Psoas muscle (tissue), 8 donors: ENCODE measurements around the gene ZDHHC19. TPM values are rescaled to one million over a fixed set of nuclear protein-coding genes. Genes with fewer than 3 reads are reported as not detected.
A peak's percentile ranks its signal among the peaks of the same experiment; 100 is the strongest.
"Not testable (repeated sequence)": the region's sequence is repeated elsewhere in the genome, so short reads cannot be mapped to it uniquely, and the experiment has no call there.

Experiments
- ATAC-seq, 4 donors: fragments of 200-7000 bp; cut with Tn5 transposase; one replicate each; pipeline ENCODE4 v1.9.1; 2020; ENCODE audit warnings: moderate library complexity in 3 of 4, mild to moderate bottlenecking in 2 of 4
- DNase-seq, 2 donors: peaks; one replicate each; pipeline ENCODE4 v3.0.0-alpha.2; 2020
- H3K27ac ChIP-seq: fragments of 200-600 bp; one replicate; pipeline ENCODE4 v1.8.0; 2022
- H3K27me3 ChIP-seq, 3 donors: fragments of 200-600 bp in 1 of 3; one replicate each; pipeline versions ENCODE4 v1.6.1 to v1.8.0; 2013 to 2022; ENCODE audit warnings: low read length in 2 of 3, mild to moderate bottlenecking in 2 of 3, moderate library complexity in 1 of 3; ENCODE audit not compliant: insufficient read depth in 3 of 3
- H3K36me3 ChIP-seq, 2 donors: fragments of 200-600 bp in 1 of 2; one replicate each; pipeline versions ENCODE4 v1.6.1 to v1.8.0; 2013 to 2022; ENCODE audit warnings: low read depth in 1 of 2, mild to moderate bottlenecking in 1 of 2, moderate library complexity in 1 of 2; ENCODE audit not compliant: insufficient read depth in 1 of 2
- H3K4me1 ChIP-seq: fragments of 200-600 bp; one replicate; pipeline ENCODE4 v1.8.0; 2022
- H3K4me3 ChIP-seq: fragments of 200-600 bp; one replicate; pipeline ENCODE4 v1.8.0; 2022; ENCODE audit warnings: mild to moderate bottlenecking
- H3K9me3 ChIP-seq: fragments of 200-600 bp; one replicate; pipeline ENCODE4 v1.8.0; 2022
- WGBS, 3 donors: extraction: QIAGEN DNeasy Blood & Tissue Kit; methylation state at CpG; one replicate each; pipeline versions ENCODE4 v1.1.6 to v1.1.7; 2013; 5-methylcytosine and 5-hydroxymethylcytosine counted together
- intact Hi-C, 2 donors: fragments of 100-400 bp; cut with DNase I; formaldehyde crosslinking; loops; one replicate each; pipeline versions ENCODE4 v1.11.0 to v1.14.2; 2022
- polyA plus RNA-seq, 3 donors: library from polyadenylated mRNA; stranded (reverse); fragments of 200-250 nt; gene quantifications; one replicate each; pipeline ENCODE4 v1.2.3, GENCODE V29; 2013
- total RNA-seq, 4 donors: library from RNA; stranded (reverse); fragmentation: NEBNext Ultra II Directional in 2 of 4; extraction: Animal tissue kit (Norgen Biotek cat#: 25700) in 2 of 4; gene quantifications; one replicate each; pipeline versions ENCODE4 v1.2.1 to v1.2.4, GENCODE V29; 2021 to 2023
- TF ChIP-seq, protein P1 (sequence below): fragments of 200-600 bp; IDR thresholded peaks from one replicate; pipeline ENCODE4 v1.8.0; 2022; ENCODE audit warnings: antibody characterized with exemption
- donor health status: healthy with polysubstance abuse.
- donor health status: DM: no; HTN: no; CAD: no; lungs with moderate emphysema.
- donor health status: Bipolar disorder and iron deficiency.
- donor health status: healthy.
- donor health status: DM: yes; HTN: yes; CAD: no.
- donor health status: DM: no; HTN: no; CAD: no.
- donor health status: DM: no; HTN: no; CAD: no.
- donor health status: DM: yes; HTN: yes; CAD: no.

Gene ZDHHC19
- total and polyA plus RNA-seq, 7 donors = 0.25 to 1.1 (median 0.38) TPM; not detected in 2

GRCh38 chr3:196177967-196178366, 33.2 kb downstream of the ZDHHC19 start:
- H3K4me1 ChIP-seq = peaks cover 12% of the 10 kb centered on the region
- H3K9me3 ChIP-seq = no peaks in the 10 kb centered on the region
- H3K27ac ChIP-seq = no peak overlapping the region
- no peaks in the 10 kb centered on the region for H3K27me3 ChIP-seq
- no peak for ATAC-seq
- H3K36me3 ChIP-seq = no peaks in the 10 kb centered on the region
- DNase-seq = peak in 1 of 2 donors; percentile 6
- TF ChIP-seq, protein P1, sequence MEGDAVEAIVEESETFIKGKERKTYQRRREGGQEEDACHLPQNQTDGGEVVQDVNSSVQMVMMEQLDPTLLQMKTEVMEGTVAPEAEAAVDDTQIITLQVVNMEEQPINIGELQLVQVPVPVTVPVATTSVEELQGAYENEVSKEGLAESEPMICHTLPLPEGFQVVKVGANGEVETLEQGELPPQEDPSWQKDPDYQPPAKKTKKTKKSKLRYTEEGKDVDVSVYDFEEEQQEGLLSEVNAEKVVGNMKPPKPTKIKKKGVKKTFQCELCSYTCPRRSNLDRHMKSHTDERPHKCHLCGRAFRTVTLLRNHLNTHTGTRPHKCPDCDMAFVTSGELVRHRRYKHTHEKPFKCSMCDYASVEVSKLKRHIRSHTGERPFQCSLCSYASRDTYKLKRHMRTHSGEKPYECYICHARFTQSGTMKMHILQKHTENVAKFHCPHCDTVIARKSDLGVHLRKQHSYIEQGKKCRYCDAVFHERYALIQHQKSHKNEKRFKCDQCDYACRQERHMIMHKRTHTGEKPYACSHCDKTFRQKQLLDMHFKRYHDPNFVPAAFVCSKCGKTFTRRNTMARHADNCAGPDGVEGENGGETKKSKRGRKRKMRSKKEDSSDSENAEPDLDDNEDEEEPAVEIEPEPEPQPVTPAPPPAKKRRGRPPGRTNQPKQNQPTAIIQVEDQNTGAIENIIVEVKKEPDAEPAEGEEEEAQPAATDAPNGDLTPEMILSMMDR = no peak
- H3K4me3 ChIP-seq = no peak overlapping the region
- 19 to 34% (median 21%) methylated on average over 4 of the region's 4 CpGs for WGBS, 3 donors
- intact Hi-C loops = no loop called here

DNA sequence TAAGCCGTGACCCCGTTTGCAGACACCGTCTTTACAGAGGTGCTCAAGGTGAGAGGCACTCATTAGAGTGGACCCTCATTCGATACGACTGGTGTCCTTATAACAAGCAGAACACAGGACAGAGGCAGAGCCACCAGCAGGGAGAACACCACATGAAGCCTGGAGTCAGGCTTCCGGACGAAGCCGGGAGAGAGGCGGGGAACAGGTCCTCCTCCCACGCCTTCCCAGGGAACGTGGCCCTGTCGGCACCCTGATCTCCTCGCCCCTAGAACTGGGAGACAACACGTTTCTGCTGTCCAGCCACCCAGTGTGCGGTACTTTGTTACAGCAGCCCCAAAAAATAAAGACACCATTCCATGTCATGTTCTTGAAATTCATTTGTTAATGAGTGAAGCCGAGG, 33.6 kb downstream of the ZDHHC19 start:
- ATAC-seq = no peak
- intact Hi-C loops = no loop called here
- WGBS, 3 donors = 60 to 76% (median 62%) methylated on average over 16 of the region's 16 CpGs
- no peaks in the 10 kb centered on the region for H3K36me3 ChIP-seq
- peaks cover 12% of the 10 kb centered on the region for H3K4me1 ChIP-seq
- H3K27ac ChIP-seq = no peak overlapping the region
- no peaks in the 10 kb centered on the region for H3K9me3 ChIP-seq
- H3K4me3 ChIP-seq = no peak overlapping the region
- TF ChIP-seq, protein P1 = no peak
- peak in 1 of 2 donors; percentile 27 for DNase-seq
- no peaks in the 10 kb centered on the region for H3K27me3 ChIP-seq

DNA sequence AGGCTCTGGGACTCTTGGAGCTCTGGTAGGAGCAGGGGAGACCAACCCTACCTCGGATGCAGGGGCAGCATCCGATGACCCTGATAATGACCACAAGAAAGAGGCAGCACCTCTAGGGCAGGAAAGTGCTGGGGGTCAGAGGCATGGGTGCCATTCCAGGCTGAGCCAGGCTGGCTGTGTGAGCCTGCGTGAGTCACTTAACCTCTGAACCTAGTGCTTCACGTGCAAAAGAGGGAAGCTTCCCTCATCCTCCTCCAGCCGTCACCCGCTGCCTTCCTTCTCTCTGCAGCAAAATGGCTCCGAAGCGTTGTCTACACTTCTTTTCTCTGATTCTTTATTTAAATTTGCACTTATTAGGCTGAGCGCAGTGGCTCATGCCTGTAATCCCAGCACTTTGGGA, 35.5 kb downstream of the ZDHHC19 start:
- Histone ChIP-seq H3K27ac (peak overlapping the region; percentile 30), H3K4me3 (no peak overlapping the region), H3K27me3 (no peaks in the 10 kb centered on the region), H3K4me1 (peaks cover 12% of the 10 kb centered on the region), H3K36me3 (no peaks in the 10 kb centered on the region), H3K9me3 (no peaks in the 10 kb centered on the region)
- intact Hi-C loops = no loop called here
- ATAC-seq = no peak
- 88 to 92% (median 92%) methylated on average over 9 of the region's 9 CpGs for WGBS, 3 donors
- peak in 1 of 2 donors; percentile 15 for DNase-seq
- TF ChIP-seq, protein P1 = no peak

- peak overlapping the region; percentile 30 for H3K27ac ChIP-seq
- DNase-seq (peak in 1 of 2 donors; percentile 33), ATAC-seq (no peak)
- no peak overlapping the region for H3K4me3 ChIP-seq
- intact Hi-C loops = no loop called here
- H3K4me1 ChIP-seq = peaks cover 12% of the 10 kb centered on the region
- no peaks in the 10 kb centered on the region for H3K27me3 ChIP-seq
- 56 to 66% (median 59%) methylated on average over 19 of the region's 19 CpGs for WGBS, 3 donors
- TF ChIP-seq, protein P1 = no peak
- no peaks in the 10 kb centered on the region for H3K36me3 ChIP-seq
- no peaks in the 10 kb centered on the region for H3K9me3 ChIP-seq
Observed at GRCh38 chr3:196175116-196175625, 36.0 kb downstream of the ZDHHC19 start.

DNA sequence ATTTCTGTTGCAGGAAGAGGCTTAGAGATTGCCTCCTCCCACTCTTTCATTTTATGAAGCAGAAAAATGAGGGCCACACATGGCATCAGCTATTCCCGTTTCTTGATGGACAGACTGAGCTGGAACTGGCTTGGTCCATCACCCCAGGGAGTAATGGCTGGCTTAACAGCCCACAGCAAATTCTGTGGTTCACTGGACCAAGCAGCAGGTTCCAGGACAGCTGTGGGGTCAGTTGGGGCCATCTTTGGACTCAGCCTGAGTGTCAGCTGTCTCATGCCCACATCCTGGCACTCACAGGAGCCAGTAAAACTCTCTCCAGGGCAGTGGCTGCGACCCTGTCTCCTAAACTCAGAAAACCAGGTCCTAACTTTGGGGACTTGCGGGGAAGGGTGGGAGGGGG, 36.5 kb downstream of the ZDHHC19 start:
- no peaks in the 10 kb centered on the region for H3K27me3 ChIP-seq
- ATAC-seq = peak; percentile 66 to 86 (median 78)
- peak; percentile 36 to 60 for DNase-seq
- TF ChIP-seq, protein P1 = no peak
- H3K36me3 ChIP-seq = no peaks in the 10 kb centered on the region
- WGBS, 3 donors = 24 to 47% (median 29%) methylated on average over 3 of the region's 3 CpGs
- peak overlapping the region; percentile 30 for H3K27ac ChIP-seq
- intact Hi-C loops = no loop called here
- no peak overlapping the region for H3K4me3 ChIP-seq
- H3K4me1 ChIP-seq = peaks cover 8% of the 10 kb centered on the region
- H3K9me3 ChIP-seq = no peaks in the 10 kb centered on the region

DNA sequence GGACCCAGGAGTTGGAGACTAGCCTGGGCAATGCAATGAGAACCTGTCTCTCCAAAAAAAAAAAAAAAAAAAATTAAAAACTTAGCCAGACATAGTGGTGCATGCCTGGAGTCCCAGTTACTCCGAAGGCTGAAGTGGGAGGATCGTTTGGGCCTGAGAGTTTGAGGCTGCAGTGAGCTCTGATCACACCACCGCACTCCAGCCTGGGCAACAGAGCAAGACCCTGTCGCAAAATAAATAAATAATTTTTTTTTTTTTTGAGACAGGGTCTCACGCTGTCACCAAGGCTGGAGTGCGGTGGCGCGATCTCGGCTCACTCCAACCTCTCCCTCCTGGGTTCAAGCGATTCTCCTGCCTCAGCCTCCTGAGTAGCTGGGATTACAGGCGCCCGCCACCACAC, 40.9 kb downstream of the ZDHHC19 start:
- H3K36me3 ChIP-seq, H3K4me3 ChIP-seq, H3K27me3 ChIP-seq, H3K9me3 ChIP-seq, intact Hi-C loops, DNase-seq, ATAC-seq, H3K27ac ChIP-seq: not testable (repeated sequence)
- H3K4me1 ChIP-seq = peaks cover 13% of the 10 kb centered on the region
- 95 to 96% (median 96%) methylated on average over 12 of the region's 12 CpGs for WGBS, 3 donors
